ENCODE measurements around the gene LYSMD4.

Gene LYSMD4

DNA sequence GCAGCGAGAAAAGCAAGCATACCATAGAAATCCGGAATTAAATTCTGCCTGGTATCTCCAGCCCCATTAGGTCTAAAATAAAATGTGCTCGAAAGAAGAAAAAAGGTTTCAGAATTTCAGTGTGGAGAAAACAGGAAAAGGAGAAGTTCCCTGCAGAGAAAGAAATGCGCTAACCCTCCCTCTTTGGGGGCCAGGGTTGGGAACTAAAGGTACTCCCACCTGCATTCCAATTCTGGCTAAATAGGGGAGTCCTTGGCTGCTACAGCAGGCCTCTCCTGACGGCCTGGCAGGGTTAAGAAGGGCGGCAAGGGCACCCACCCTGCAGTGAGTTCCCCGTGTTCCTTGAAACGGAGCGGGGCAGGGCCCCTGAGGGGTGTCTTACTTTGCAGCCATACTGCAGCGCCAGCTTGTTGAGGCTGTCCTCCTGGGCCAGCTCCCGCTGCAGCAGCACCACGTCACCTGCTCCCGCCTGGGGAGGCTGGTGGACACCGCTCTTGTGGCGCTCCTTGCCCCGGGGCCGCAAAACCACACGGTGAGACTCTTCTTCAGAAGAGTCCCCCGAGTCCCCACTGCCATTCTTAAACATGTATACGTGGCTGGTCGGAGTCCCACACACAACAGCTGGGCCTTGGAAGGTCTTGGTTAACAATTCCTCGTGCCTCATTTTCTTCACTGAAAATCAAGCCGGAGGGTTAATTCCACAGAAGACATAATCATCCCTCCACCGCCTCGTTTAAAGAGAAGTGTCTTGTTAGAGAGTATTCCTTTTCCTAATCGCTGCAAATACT, 1.7 kb downstream of the LYSMD4 start:
- DNase-seq (ENCODE audit: low read depth): no peak

DNA sequence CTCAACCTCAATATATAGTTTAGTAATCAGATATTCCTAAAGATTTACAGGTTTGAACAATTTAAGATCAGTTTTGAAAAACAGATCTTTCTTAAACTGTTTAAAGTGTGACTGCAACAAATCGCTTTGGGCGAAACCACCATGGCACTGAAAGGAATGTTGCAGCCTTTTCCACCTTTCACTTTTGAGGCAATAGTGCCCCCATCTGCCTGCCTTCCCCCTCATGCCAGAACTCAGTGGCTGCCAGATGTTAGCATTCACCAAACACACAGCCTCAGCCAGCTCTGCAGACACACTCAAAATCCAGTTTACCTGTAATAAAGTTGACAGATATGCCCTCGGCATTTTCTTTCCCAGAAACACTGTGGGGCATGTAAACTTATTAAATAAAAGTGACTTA, 3.3 kb downstream of the LYSMD4 start:
- DNase-seq (ENCODE audit: low read depth): no peak

DNA sequence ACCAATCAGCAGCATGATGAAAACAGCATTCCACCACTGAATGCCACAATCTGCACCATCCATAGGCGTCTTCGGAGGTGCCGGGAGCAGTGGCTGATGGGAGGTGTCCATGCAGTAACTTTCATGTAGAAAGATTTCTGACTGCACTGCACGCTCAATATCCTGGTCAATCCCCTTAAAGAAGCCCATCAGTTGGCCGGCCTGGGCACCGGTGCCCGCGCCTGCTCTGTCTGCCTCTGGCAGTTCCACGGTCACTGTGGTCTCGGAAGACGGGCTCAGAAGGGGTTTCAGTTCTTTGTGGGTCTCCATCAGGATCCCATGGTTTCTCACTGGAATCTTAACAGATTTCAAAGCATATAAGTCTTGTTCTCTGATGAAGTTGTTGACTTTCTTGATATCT, 3.9 kb downstream of the LYSMD4 start:
- no peak for DNase-seq (ENCODE audit: low read depth)

DNA sequence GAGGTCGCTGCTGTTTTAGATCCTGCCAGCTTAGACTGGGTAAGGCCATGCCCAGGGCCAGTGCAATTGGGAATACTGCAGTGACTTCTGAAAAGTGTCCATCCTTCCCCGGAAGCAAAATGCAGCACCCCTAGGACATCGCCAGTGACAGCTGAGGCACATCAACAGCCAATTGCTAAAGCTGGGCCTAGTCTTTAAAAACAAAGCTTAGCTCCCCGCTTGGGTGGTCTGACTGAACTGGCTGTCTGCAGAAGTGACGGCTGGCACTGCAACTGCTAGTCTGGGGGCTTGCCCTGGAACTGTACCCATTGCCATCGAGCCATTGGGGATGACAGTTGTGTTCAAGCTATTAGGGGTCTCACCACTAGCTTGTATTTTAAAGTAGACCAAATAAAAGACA, 4.3 kb downstream of the LYSMD4 start:
- no peak for DNase-seq (ENCODE audit: low read depth)

DNA sequence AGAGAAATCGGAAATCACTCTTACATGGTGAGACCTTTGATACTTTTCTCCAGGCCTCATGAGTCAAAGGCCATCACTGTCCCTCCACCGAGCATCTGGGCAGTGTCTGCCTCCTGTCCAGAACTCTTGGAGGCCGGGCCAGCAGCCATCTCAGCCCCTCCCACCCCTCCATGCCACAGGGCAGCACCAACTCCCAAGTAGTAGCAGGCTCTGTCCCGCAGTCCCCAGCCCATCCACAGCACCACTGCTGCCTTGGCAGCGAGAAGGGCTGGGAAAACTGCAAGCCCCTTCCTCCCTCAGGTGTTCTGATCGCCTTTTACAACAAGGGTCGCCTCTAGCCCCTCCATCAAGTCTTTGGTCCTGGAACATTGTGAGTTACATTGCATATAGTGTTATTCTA, 5.5 kb downstream of the LYSMD4 start:
- no peak for DNase-seq (ENCODE audit: low read depth)

DNA sequence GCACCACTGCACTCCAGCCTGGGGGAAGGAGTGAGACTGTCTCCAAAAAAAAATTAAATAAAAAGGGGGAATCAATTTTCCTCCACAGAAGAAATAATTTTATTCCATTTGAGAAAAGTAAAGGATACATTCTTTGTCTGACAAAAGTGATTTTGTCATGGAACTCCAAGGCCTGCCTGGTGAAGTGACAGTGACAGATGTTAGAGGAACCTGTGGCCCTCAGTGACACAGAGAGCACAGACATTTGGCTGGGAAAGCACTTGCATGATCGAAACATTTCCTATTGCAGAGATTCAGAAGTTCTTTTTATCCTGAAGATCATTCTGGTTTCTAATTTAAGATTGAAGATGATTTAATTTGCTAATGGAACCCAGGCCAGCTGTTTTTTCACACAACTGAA, 5.9 kb downstream of the LYSMD4 start:
- DNase-seq (ENCODE audit: low read depth): no peak

DNA sequence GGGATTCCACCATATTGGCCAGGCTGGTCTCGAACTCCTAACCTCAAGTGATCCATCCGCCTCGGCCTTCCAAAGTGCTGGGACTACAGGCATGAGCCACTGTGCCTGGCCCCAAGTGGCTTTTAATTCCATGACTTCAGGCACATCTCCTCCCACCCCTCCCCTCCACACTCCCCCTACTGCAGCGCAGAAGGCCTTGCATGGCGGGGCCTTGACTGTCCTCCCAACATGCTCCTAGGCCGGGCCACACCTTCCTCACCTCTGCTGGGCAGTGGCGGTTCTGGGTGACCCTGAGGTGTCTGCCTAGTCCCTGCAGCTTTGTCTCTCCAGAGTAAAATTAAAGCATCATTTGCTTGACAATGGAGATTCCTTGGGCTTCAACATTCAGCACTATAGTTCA, 6.9 kb downstream of the LYSMD4 start:
- no peak for DNase-seq (ENCODE audit: low read depth)

DNA sequence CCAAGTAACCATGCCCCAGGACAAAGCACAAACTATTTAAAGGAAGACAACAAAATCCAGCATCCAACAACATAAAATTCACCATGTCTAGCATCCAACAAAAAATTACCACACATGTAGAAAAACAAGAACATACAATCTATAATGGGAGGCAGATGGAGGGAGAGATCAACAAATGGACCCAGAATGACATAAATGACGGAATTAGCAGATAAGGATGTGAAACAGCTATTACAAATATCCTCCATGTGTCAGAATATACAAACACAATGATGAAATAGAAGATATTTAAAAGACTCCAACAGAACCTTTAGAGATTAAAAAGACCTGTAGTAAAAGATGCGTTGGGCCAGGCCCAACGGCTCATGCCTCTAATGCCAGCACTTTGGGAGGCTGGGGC, 10.8 kb downstream of the LYSMD4 start:
- DNase-seq (ENCODE audit: low read depth): no peak

DNA sequence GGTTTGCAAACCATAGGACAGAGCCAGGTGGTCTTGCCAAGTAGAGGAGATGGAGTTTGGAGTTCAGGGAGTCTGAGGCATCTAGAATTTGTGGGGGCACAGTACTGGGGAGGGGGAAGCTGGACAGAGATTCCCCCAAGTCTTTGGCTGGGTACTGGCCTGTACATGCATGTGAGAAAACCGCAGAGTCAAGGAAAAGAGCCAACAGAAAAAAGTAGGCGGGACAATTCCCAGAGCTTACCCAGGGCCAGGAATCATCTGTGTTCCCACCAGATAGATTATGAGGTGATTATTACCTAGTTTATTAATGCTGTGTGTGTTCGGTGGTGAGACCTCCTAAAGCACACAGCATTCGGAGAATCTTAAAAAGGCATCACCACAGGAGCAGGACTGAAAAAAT, 11.3 kb downstream of the LYSMD4 start:
- no peak for DNase-seq (ENCODE audit: low read depth)

DNA sequence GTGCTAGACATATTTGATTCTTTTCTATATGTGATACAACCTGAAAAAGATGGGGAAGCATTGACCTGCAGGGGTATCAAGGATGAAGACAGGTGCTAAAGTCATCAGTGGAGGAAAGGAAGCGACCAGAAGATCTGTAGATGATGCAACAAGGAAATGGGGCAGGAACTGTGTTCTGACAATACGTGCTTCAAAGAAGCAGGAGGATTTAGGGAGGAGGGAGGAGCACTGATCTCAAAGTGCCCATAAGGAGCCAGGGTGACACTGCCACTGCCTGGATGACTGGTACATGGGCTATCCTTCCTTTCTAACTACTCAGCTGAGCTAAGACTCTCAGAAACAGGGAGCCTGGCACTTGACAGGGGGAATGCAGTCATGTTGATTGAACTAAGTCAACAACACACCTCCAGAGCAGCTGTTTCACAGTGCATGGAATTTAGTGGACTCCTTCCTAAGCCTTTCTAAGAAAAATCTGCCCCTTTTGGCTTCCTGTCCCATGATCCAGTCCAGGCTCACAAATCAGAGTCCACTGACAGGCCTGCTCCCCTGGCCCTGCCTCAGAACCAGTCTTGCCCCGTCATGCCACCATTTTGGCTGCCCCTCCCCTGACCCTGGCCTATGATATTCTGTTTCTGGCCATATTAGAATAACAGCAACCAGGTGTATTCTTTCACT, 12.0 kb downstream of the LYSMD4 start:
- no peak for DNase-seq (ENCODE audit: low read depth)

DNA sequence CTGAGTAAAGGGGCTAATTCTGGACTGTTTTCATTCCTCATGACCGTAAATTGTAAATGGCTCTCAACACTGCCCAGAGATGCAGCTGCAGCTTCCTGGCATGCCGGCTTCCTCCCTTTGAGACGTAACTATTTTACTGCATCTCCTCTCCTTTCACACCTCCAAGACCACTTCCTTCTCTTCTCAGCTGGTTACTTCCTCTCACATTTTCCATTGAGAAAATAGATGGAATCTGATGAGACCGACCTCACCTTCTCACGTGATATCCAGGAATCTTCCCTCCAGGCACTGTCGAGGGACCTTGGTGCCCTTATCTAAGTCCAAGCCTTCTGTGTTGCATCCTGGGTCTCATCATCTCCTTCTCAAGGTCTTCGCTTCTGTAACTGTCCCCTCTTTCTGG, 12.7 kb downstream of the LYSMD4 start:
- DNase-seq (ENCODE audit: low read depth): no peak

DNA sequence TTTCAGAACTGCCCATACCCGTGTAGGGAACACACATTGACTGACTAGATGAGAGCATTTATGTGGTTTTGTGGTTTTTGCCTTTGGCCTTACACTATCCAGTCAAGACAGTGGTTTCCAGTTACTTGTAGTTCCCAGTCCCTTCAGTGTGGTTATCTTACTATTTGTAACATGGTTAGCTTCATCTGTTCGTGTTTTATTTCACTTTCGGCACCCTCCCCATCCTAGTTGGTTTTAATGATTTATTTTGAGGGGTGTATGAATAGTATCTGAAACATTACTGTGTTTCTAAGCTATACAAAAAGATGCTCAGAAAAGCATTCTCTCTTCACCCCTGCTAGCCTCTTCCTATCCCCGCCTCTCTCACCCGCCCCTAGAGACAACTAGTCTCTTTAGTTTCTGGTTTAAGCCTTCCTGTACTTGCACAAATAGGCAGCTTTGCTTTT, 14.1 kb downstream of the LYSMD4 start:
- DNase-seq (ENCODE audit: low read depth): no peak

DNA sequence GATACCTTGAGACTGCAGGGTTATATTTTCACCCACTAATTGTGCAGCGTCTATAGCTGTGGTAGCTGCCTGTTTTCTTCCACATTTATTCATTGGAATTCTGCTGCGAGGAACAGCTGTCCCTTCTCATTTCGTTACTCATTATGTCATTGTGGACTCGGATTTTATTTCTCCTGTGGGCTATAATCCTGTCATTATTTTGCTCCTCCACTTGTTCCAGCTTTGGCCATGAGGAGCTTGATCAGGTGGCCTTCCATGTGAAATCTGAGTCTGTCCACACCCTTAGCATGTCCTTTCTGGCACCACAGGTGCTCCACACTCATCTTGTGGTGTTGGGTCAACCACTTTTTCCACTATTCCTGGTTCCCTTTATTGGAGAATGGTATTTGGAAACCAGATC, 14.8 kb downstream of the LYSMD4 start:
- no peak for DNase-seq (ENCODE audit: low read depth)

DNA sequence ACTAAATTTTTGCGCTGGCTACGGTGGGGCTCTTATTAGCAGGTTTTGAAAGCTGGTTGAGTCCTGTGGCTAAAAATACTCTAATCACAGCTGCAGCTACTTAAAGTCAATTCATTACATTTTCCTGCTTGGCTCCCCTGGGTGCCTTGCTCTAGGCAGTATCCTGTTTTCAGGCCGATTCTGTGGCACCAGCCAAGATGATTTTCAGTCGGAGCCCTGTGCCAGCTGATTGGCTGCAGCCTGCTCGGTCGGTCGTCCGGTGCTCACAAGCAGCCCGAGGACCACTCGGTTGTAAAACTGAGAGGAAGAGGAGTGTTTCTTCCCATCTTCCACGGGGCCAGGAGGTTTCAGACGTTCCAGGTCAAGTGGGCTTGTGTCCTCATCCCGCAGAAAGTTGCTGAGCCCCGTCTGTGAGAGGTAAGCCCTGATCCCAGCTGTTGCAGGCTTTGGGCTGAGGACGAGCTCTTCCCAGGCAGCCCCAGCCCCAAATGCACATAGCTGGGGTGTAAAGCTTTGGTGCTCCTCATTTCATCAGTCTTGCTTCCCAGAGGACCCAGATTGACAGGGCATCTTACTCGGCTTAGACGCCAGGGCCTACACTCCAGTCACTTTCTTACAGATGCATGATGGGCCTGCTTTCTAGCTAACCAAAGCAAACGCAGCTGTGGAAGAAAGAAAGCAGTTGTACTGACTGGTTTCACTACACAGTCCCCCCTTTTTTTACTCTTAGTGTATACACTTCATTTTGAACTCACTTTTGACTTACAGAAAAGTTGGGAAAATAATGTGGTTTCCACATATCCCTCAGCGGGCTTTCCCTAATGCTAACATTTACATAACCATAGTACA, 15.9 kb downstream of the LYSMD4 start:
- DNase-seq (ENCODE audit: low read depth): no peak

DNA sequence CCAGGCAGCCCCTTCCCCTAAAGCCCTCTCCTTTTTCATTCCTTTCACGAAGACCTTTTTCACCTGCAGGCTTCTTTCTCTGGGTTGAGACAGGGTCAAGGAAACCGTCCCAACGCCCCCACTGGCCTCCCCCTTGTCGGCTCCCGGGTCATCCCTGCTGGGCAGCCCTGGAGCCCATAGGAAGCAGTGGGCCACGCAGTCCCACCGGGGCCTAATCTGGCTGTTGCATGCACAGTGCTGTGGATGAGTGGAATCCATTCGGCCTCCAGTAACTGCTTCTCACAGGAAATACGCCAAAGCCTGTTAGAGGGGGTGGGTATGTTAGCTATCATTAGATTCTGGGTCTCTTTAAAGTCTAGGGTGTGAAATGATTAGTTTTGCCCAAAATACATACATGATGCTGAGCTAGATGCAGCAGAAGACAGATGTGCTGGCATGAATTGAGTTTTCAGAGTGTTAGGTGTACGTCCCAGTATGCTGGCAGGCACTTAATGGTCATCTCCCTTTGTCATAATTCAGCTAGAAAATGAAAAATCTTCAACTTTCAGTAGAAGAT, 16.6 kb downstream of the LYSMD4 start:
- no peak for DNase-seq (ENCODE audit: low read depth)

DNA sequence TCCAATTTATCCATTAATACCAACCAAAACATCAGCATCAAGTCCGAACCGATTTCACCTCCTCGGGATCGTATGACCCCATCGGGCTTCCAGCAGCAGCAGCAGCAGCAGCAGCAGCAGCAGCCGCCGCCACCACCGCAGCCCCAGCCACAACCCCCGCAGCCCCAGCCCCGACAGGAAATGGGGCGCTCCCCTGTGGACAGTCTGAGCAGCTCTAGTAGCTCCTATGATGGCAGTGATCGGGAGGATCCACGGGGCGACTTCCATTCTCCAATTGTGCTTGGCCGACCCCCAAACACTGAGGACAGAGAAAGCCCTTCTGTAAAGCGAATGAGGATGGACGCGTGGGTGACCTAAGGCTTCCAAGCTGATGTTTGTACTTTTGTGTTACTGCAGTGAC, 20.8 kb downstream of the LYSMD4 start:
- no peak for DNase-seq (ENCODE audit: low read depth)

DNA sequence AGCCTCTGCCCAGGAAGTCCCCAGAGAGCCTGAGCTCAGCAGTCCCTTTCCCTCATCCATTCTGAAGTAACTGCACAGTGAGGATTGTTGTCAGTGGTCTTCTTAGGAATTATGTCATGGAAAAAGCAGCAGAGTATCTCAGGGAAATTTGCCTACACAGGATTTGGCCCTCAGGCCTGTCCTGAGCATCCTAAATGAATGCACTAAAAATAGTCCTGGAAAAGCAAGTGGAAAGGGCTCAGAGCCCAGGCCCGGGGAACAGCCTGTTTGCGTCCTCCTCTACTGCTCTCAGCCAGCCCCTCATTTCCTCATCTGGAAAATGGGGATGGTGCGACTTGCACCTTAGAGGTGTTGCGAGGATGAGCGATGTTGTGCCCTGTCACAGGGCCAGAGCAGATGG, 21.6 kb downstream of the LYSMD4 start:
- DNase-seq (ENCODE audit: low read depth): no peak

DNA sequence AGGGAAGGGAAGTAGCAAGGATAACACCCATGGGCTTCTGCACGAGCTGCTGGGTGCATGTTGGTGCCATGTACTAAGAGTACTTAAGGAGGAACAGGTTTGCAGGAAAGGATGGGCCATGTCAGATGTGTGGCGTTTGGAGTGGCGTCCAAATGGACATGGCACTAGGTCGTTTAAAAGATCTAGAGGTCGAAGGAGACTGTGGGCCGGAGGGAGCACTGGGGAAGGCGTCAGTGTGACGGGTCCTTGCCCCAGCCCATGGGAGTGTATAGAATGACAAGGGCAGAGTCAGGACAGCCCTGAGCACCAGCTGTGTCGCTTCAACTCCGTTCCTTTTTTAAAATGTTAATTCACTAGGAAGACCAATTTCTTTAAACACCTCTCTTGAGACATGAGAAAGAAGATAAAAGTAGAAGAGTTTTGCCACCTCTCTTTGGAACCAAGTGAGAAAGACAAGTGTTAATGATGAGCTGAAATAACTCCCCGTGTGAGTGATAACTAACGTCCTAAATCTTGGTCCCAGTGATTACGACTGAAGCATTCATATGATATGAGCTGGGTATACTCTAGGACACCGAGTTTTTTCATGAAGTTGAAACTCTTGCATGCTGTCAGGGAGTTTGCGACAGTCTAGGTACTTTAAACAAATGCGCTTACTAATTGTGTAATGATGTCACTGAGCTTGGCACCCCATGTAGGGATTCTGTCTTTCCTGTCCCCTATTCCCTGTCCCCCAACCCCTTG, 23.8 kb downstream of the LYSMD4 start:
- no peak for DNase-seq (ENCODE audit: low read depth)

DNA sequence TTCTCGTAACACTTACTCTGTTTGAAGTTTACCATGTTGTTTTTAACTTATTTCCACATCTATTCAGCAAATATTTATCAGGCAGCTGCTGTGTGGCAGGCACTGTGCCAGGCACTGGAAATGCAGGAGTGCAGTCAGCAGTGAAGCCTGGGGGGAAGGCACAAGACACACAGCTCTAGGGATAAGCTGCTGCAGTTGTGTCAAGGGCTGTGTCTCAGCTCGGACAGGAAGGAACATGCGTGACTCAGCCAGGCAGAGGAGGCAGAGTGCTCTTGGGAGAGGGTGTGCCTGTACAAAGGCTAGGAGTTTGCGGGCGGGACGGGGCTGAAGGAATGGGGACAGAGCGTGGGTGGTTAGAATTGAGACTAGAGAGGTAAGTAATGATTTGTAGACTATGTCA, 24.7 kb downstream of the LYSMD4 start:
- no peak for DNase-seq (ENCODE audit: low read depth)

DNA sequence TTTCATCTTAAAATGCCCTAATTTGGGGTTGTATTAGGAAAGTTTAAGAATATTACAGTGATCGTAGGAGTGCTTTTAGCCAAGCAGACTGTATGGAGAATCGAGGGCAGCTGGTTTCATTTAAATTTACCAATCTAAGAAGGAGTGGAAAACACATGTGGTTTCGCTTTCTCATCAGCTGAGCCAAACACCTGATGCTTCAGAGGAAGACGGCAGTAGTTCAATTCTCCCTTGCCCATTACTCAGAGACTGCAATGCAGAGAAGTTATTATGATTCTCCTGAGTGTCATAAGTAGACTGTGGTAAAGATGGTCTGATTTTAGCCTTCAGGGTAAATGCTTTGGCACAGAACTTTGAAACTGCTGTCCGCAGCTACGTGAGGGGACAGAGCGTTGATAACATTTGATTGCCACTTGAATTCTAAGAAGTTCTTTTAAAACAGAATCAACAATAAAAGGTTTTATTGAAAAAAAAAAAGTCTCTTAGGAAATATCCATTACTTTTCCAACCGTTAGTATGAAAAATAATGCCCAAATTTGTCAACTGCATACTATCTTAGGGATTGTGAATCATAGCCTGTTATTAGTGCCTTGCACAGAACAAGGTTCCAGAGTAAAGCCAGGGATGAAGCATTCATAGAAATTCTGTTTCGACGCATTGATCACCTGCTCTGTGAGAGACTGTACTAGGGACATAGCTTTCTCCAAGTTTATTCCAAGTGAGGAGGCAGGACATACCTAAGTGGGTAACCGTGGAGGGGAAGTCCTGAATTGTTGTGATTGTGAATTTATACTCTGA, 25.6 kb downstream of the LYSMD4 start:
- DNase-seq (ENCODE audit: low read depth): no peak
